GM12874 (cell line): Measurements from ENCODE around the gene CERS3.

Experiments
- CTCF ChIP-seq: IDR thresholded peaks from 2 replicates; pipeline ENCODE4 v1.5.1; 2011; ENCODE audit warnings: low read depth, mild to moderate bottlenecking, control low read depth, low read length, moderate library complexity; ENCODE audit not compliant: insufficient read depth

Gene CERS3

GRCh38 chr15:100566850-100567628 is 38.3 kb upstream of the CERS3 start:
- no peak for TF ChIP-seq CTCF

DNA sequence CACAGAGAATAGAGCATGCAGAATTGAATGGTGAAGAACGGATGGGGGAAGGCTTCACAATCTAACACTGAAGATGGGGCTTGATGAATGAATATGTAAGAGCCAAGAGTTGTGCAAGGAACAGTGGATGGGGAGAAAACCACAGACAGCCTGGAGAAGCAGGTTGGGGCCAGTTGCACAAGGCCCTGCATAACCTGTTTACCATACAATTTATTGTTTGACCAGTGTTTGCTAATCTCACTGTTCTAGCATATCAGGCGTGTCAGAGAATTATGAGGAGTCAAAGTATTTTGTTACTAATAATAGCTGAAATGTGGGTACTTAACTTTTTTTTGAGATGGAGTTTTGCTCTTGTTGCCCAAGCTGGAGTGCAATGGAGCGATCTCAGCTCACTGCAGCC is 36.8 kb upstream of the CERS3 start:
- no peak for TF ChIP-seq CTCF

DNA sequence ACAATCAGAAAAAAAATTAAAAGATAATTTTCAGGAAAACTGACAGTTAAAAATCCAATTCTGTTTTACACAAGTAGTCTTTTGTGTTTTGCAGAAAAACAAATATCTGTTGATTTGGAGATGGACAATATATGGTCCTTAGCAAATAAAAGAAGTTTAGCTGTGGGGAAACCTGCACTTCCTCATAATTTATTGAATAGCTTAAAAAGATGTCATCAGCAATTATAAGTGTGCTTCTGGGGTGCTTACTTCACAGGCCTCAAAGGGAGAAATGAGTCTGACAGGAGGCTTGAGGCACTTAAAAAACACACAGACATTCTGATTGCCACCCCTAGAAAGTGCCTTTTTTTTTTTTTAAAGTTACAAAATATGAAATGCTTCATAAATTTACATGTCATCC is 31.6 kb upstream of the CERS3 start:
- TF ChIP-seq CTCF = no peak

DNA sequence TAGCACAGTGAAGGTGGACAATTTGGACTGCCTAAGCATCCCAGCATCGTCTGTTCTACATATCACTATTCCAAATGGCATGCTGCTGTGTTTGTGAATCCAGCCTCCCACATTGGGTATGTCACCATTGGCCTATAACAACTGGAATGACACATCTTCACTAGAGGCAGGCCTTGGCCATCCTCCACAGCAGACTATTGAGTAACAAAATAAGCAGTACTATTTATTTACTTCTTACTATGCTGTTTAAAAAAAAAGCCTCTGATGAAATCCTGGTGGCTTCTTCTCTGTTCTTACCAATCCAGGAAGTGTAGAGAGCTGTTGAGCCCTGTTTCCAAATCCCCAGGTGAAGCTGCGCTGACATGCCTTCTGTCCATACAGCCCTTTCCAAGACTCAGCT is 30.6 kb upstream of the CERS3 start:
- TF ChIP-seq CTCF = no peak

- TF ChIP-seq CTCF = no peak
These were observed 30.1 kb upstream of the CERS3 start for GRCh38 chr15:100558771-100559254.

DNA sequence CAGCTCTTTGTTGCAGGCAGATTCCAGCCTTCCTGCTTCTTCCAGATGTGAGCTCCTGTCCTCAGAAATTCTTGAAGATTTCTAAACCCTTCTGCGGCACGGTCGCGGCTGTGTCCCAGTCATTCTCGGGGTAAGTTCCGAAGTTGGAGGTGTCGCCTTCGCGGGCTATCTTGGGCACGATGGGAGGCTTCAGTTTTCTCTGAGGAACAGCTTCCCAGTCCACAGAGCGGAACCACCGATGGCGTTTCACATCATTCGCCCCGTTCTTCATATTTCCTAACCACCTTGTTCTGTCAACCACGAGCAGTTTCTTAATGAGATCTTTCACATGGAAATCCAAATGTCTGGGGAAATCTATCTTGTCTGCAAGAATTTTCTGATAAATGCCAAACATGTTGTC is 24.7 kb upstream of the CERS3 start:
- TF ChIP-seq CTCF = no peak

DNA sequence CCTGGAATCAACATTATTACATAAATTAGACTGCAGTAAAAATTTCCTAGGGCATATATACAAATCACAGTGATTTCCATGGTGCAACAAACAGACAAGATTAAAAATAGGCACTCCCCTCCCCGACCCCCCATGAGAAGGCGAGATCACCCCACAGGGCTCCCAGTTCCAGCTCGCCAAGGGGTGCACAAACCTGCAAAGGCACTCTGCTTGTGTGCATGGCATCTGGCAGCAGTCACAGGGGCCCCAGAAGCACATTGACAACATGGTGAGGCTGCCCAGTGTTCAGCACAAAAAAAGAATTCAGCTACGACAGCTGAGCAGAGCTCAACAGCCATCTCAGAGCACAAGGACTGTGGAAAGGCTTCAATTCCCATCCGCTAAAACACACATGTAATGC is 19.2 kb upstream of the CERS3 start:
- no peak for TF ChIP-seq CTCF

GRCh38 chr15:100544946-100545345 is 16.2 kb upstream of the CERS3 start:
- TF ChIP-seq CTCF = no peak
